ENCODE measurements around the gene C3AR1. TPM values are rescaled to one million over a fixed set of nuclear protein-coding genes. Genes with fewer than 3 reads are reported as not detected.
"Not testable (repeated sequence)": the region's sequence is repeated elsewhere in the genome, so short reads cannot be mapped to it uniquely, and the experiment has no call there.

The C3AR1 gene
- total RNA-seq = 10 to 100 TPM in 1 of 4 donors, 1 to 10 TPM in 3; 7.1 to 16.8 (median 9.1) TPM

DNA sequence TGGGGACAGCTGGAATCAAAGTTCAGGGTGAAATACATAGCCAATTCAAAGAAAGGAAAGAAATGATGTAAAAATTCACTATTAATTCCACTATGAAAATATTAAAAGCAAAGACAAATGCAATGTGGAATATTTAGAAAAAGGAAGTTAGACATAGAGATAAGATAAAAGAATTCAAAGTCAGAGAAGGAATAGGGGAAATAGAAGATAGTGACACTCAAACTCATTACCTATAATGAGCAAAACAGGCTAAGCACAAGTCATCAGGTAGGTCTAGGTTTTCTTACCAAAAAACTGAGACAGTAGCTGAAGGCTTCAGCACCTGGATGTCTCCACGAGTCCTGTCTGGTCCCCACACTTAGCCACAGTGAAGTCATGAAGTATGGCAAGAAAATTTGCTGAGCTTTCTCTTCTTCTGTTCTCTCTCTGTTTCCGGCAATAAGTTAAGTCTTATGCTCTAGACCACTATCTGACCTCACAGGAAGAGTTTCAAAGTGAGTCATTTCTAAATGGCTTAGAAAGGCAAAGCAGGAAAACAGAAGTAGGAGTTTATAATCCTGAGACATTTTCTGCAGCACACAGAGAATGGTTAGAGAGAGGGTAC is at the start of gene C3AR1:
TSS of gene C3AR1 (minus strand) at position 369 of the 604 bp plus-strand sequence. CDS start 6,174 bp downstream, outside the sequence.
- TF ChIP-seq EP300 (IDR thresholded peaks at IDR 0.05) (peak in 1 of 2 donors; percentile 73), POLR2A (IDR thresholded peaks at IDR 0.05) (peak; percentile 7 to 28)
- TF ChIP-seq, protein P1, sequence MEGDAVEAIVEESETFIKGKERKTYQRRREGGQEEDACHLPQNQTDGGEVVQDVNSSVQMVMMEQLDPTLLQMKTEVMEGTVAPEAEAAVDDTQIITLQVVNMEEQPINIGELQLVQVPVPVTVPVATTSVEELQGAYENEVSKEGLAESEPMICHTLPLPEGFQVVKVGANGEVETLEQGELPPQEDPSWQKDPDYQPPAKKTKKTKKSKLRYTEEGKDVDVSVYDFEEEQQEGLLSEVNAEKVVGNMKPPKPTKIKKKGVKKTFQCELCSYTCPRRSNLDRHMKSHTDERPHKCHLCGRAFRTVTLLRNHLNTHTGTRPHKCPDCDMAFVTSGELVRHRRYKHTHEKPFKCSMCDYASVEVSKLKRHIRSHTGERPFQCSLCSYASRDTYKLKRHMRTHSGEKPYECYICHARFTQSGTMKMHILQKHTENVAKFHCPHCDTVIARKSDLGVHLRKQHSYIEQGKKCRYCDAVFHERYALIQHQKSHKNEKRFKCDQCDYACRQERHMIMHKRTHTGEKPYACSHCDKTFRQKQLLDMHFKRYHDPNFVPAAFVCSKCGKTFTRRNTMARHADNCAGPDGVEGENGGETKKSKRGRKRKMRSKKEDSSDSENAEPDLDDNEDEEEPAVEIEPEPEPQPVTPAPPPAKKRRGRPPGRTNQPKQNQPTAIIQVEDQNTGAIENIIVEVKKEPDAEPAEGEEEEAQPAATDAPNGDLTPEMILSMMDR (IDR thresholded peaks at IDR 0.05) = no peak
- no peaks in the 10 kb centered on the region for H3K36me3 ChIP-seq

DNA sequence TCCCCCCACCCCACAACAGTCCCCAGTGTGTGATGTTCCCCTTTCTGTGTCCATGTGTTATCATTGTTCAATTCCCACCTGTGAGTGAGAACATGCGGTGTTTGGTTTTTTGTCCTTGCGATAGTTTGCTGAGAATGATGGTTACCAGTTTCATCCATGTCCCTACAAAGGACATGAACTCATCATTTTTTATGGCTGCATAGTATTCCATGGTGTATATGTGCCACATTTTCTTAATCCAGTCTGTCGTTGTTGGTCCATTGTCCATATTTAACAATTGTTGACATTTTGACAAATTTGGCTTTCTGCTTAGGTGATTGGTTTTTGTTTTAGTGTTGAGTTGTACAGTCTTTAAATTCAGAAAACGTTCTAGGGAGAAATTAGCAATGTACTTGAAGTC is 47.0 kb upstream of the C3AR1 start:
- H3K27me3 ChIP-seq; DNase-seq (ENCODE audit: low spot score in 2 of 2); H3K9me3 ChIP-seq; H3K4me3 ChIP-seq; H3K27ac ChIP-seq; H3K4me1 ChIP-seq: not testable (repeated sequence)
- H3K36me3 ChIP-seq = peaks cover 0 to 13% (median 0%) of the 10 kb centered on the region in 3 donors
- WGBS, 2 donors = 96 to 98% methylated on average over 4 of the region's 4 CpGs

More for the DNA sequence above, at the start of gene C3AR1:
- H3K27ac ChIP-seq = peak within 1 kb of the TSS in 3 of 4 donors; percentile 50 to 64 (median 62)
- no peaks in the 10 kb centered on the region for H3K4me1 ChIP-seq
- WGBS, 2 donors = 34 to 40% methylated on average over 2 of the region's 2 CpGs
- DNase-seq (ENCODE audit: low spot score in 2 of 2) = peak in 1 of 2 donors; percentile 44
- H3K27me3 ChIP-seq = no peaks in the 10 kb centered on the region
- H3K4me3 ChIP-seq = peak within 1 kb of the TSS in 1 of 4 donors; percentile 20
- no peaks in the 10 kb centered on the region for H3K9me3 ChIP-seq

DNA sequence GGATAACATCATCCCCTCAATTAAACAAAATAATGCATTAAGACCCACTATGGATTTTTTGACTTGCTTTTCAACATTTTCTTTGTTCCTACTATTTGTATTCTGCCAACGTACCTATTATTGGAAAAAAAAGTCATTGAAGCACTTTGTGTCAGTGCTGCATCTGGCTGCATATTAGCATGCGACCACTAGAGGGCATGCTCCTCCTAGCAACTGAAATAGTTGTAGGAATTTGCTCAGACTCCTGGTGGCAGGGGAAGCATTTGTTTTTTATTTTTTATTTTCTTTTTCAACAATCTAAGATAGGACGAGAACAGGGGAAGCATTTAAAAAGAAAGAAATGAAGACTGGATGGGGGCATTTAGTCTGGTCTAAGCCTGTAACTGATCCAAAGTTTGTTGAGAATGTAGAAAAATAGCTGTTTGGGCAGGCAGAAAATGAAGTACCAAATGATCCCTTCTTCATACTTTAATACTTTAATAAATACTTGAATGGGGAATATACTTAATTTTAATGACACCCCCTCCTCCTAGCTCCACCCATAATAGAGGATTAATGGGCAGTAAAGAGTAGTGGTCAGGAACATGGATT is 42.7 kb upstream of the C3AR1 start:
- DNase-seq (ENCODE audit: low spot score in 2 of 2) = peak; percentile 79 to 89
- Histone ChIP-seq H3K4me3 (no peak overlapping the region), H3K27ac (peak overlapping the region in 1 of 4 donors; percentile 7), H3K9me3 (peaks cover 0 to 10% (median 0%) of the 10 kb centered on the region in 4 donors), H3K36me3 (peaks cover 0 to 24% (median 0%) of the 10 kb centered on the region in 3 donors), H3K4me1 (peaks cover 0 to 7% (median 0%) of the 10 kb centered on the region in 4 donors), H3K27me3 (no peaks in the 10 kb centered on the region)
- 1 to 3% methylated on average over 3 of the region's 3 CpGs for WGBS, 2 donors
- TF ChIP-seq, protein P1 (IDR thresholded peaks at IDR 0.05) = peak; percentile 84 to 97 (median 91)
- TF ChIP-seq POLR2A (IDR thresholded peaks at IDR 0.05) = no peak
- no peak for TF ChIP-seq EP300 (IDR thresholded peaks at IDR 0.05)

DNA sequence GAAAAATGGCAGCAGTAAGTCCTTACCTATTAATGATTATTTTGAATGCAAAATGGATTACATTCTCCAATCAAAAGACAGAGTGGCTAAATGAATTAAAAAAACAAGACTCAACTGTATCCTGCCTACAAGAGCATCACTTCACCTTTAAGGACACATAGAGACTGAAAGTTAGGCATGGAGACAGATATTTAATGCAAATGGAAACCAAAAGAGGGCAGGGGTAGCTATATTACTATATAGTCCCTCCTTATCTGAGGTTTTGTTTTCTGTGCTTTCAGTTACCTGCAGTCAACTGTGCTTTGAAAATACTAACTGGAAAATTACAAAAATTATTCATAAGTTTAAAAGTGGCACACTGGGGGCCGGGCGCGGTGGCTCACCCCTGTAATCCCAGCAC is 33.1 kb upstream of the C3AR1 start:
- Histone ChIP-seq H3K9me3 (no peaks in the 10 kb centered on the region), H3K36me3 (peaks cover 3 to 78% (median 7%) of the 10 kb centered on the region in 3 donors), H3K4me1 (no peaks in the 10 kb centered on the region), H3K27ac (no peak overlapping the region), H3K4me3 (no peak overlapping the region), H3K27me3 (no peaks in the 10 kb centered on the region)
- DNase-seq (ENCODE audit: low spot score in 2 of 2) = no peak
- TF ChIP-seq POLR2A (IDR thresholded peaks at IDR 0.05) = no peak
- no peak for TF ChIP-seq EP300 (IDR thresholded peaks at IDR 0.05)
- TF ChIP-seq, protein P1 (IDR thresholded peaks at IDR 0.05) = no peak
- 97 to 98% methylated on average over 3 of the region's 3 CpGs for WGBS, 2 donors

DNA sequence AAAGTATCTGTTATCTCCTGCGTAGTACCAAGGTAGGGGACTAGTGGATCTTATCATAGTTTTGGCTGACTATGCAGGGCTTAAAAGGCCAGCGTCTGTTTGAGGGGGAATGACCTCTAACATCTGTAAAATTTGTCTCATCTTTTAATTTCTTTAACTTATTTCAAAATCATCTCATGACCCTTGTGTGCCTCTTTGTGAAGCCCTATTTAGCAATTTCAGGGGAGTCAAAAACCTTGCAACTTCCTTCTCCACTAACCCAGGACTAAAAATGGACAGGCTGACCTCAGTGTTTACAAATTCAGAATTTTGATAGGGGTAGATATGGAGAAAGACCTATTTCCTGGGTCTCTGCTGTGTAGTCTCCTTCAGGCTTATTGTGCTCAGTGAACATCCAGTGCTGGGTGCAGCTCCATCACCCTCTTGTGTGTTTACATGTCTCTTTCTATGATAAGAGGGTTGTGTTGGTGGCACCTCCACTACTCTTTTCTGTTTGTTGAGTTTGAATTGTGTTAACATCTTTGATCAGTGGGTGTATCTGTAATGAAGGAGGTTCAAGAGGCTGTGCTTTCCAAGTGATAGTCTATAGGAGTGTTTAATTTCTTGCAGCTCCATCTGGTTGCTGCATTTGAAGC is 30.2 kb upstream of the C3AR1 start:
- no peak for DNase-seq (ENCODE audit: low spot score in 2 of 2)
- H3K9me3 ChIP-seq = no peaks in the 10 kb centered on the region
- H3K4me3 ChIP-seq = no peak overlapping the region
- no peaks in the 10 kb centered on the region for H3K4me1 ChIP-seq
- 87 to 98% methylated on average over 2 of the region's 2 CpGs for WGBS, 2 donors
- TF ChIP-seq EP300 (IDR thresholded peaks at IDR 0.05) (no peak), POLR2A (IDR thresholded peaks at IDR 0.05) (no peak)
- TF ChIP-seq, protein P1 (IDR thresholded peaks at IDR 0.05) = no peak
- H3K36me3 ChIP-seq = peaks cover 3 to 94% (median 15%) of the 10 kb centered on the region in 3 donors
- no peak overlapping the region for H3K27ac ChIP-seq
- H3K27me3 ChIP-seq = no peaks in the 10 kb centered on the region
